Subcutaneous abdominal adipose tissue (tissue), 5 donors: ENCODE data around the gene SLC16A13.
A peak's percentile ranks its signal among the peaks of the same experiment; 100 is the strongest.
"Not testable (repeated sequence)": the region's sequence is repeated elsewhere in the genome, so short reads cannot be mapped to it uniquely, and the experiment has no call there.

Experiments
- H3K27ac ChIP-seq: one replicate; pipeline ENCODE4 v1.7.0; 2013; ENCODE audit warnings: low read depth, mild to moderate bottlenecking, inconsistent platforms, low read length, moderate library complexity
- H3K27me3 ChIP-seq, 5 donors: one replicate each; pipeline ENCODE4 v1.7.0; 2013; ENCODE audit warnings: low read length in 5 of 5, inconsistent platforms in 1 of 5; ENCODE audit not compliant: control insufficient read depth in 5 of 5, insufficient read depth in 4 of 5
- H3K36me3 ChIP-seq, 5 donors: one replicate each; pipeline ENCODE4 v1.7.0; 2013; ENCODE audit warnings: low read length in 5 of 5; ENCODE audit not compliant: control insufficient read depth in 5 of 5, insufficient read depth in 5 of 5
- H3K4me1 ChIP-seq, 5 donors: one replicate each; pipeline ENCODE4 v1.7.0; 2013; ENCODE audit warnings: low read length in 5 of 5, mild to moderate bottlenecking in 3 of 5, moderate library complexity in 1 of 5; ENCODE audit not compliant: control insufficient read depth in 5 of 5, insufficient read depth in 5 of 5
- H3K4me3 ChIP-seq, 5 donors: one replicate each; pipeline ENCODE4 v1.7.0; 2013; ENCODE audit warnings: low read length in 5 of 5, low read depth in 1 of 5
- H3K9ac ChIP-seq, 5 donors: one replicate each; pipeline ENCODE4 v1.7.0; 2013; ENCODE audit warnings: low read length in 5 of 5, mild to moderate bottlenecking in 4 of 5, moderate library complexity in 3 of 5
- H3K9me3 ChIP-seq, 5 donors: one replicate each; pipeline ENCODE4 v1.7.0; 2013; ENCODE audit warnings: low read length in 5 of 5; ENCODE audit not compliant: control insufficient read depth in 5 of 5
- donor health status: healthy.
- donor health status: healthy.
- donor health status: healthy.
- donor health status: healthy.
- donor health status: healthy.

SLC16A13 gene

DNA sequence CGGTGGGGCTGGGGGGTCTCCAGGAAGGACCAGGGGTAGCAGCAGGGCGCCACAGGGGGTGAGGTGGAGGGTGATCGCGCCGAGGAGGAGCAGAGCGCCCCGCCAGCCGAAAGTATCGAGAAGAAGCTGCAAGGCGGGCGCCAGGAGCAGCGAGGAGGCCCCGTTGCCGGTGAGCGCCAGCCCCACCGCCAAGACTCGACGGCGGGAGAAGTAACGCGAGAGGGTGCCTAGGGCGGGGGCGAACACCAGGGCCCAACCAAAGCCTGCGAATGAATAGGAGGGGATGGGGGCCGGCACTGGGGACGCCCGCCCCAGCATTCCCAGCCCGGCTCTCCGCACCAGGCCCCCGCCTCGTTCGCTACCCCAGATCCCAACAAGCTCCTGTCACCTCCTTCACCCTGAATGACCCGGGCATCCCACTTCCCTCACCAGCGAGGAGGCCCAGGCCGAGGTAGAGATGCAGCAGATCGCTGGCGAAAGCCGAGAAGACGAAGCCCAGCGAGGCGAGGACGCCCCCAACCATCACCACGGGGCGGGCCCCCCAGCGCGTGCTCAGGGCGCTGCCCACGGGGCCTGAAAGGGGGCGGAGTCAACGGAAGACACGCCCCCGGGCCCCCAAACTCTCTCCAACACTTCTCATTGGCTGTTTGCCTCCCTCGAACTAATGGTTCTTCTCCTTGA lies 6.8 kb downstream of the SLC16A13 start:
- Histone ChIP-seq H3K27ac (no peak overlapping the region), H3K4me3 (peak overlapping the region in 4 of 5 donors; percentile 50 to 62 (median 54)), H3K27me3 (peaks cover 14 to 29% (median 28%) of the 10 kb centered on the region in 5 donors), H3K36me3 (no peaks in the 10 kb centered on the region), H3K9me3 (no peaks in the 10 kb centered on the region), H3K4me1 (peaks cover 0 to 36% (median 28%) of the 10 kb centered on the region in 5 donors), H3K9ac (peak overlapping the region in 2 of 5 donors; percentile 47 to 65)

DNA sequence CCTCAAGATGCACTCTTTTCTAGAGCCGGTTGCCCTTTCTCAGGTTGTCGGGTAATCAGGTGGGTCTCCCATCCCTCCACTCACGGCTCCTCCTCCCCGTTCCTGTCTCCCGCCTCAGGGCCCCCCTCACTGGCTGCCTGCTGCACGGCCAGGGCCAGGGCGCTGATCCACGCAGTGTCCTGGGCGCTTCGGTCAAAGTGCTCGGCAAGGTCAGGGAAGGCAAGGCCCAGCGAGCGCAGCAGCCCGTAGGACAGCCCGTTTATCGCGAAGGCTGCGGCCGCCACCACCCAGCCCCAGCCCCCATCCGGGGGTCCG lies 7.3 kb downstream of the SLC16A13 start:
- Histone ChIP-seq H3K27ac (no peak overlapping the region), H3K4me3 (peak overlapping the region in 4 of 5 donors; percentile 50 to 62 (median 54)), H3K27me3 (peaks cover 14 to 32% (median 31%) of the 10 kb centered on the region in 5 donors), H3K4me1 (peaks cover 0 to 36% (median 28%) of the 10 kb centered on the region in 5 donors), H3K36me3 (no peaks in the 10 kb centered on the region), H3K9ac (peak overlapping the region in 3 of 5 donors; percentile 39 to 66 (median 65)), H3K9me3 (no peaks in the 10 kb centered on the region)

DNA sequence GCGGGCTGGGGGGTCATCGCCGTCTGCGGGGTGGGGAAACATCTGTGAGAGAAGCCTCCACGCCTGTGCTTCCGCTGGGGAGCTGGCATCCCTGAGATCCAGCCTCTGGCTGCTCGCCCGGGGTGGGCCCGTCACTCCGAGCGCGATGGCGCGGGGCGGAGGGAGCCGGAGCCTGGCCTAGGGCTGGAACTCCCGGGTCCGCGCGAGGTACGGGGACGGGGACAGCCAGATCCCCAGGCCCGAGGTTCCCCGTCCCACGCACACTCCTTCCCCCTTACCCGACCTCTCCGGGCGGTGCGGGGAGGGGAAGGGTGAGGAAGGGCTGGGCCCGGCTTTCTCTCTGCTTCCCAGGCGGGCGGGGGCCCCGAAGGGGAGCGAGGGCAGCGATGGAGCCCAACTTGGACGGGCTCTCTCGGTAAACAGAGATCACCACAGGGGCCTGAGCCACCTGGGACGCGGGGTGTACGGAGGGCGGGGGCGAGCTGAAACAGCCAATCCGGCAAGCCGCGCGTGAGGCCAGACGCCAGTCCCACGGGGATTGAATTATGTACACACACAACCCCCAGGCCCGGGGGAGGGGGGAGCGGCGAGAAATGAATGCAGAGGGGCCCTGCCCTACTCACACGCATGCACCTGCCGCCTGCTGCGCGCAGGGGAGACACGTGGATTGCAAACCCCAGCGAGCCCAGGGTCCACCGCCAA lies 7.8 kb downstream of the SLC16A13 start, which contains the start of gene SLC16A11:
Gene SLC16A11 (minus strand): TSS at position 596 of the 702 bp plus-strand sequence. CDS start 579 bp downstream, at position 17.
- H3K4me3 ChIP-seq: peak within 1 kb of the TSS in 4 of 5 donors; percentile 50 to 62 (median 54)
- H3K27me3 ChIP-seq: peaks cover 14 to 34% (median 31%) of the 10 kb centered on the region in 5 donors
- no peak within 1 kb of the TSS for H3K27ac ChIP-seq

DNA sequence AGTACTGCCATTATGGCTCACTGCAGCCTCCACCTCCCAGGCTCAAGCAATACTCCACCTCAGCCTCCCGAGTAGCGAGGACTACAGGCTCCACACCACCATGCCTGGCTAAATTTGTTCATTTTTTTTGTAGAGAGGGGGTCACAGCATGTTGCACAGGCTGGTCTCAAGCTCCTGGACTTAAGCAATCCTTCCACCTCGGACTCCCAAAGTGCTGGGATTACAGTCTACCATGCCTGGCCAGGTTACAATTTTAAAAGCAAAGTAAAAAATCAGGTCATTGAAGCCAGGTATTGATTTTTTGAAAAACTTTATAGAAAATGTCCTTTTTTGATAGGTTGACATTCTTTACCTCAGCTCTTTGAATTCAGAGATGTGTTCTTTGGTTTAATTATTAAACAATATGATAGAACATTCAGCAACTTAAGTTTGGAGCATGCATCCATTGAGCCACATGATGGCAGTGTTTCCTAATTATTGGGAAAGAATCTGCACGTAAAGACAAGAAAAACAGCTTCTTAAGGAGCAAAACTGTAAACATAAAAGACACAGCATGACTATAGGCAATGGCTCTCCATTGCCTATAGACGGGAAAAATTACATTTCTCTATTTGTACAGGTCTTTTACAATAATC lies 9.8 kb downstream of the SLC16A13 start:
- Histone ChIP-seq H3K4me1 (peaks cover 0 to 36% (median 28%) of the 10 kb centered on the region in 5 donors), H3K27ac (no peak overlapping the region), H3K36me3 (no peaks in the 10 kb centered on the region), H3K27me3 (peaks cover 23 to 41% (median 36%) of the 10 kb centered on the region in 5 donors), H3K9me3 (no peaks in the 10 kb centered on the region), H3K9ac (no peak overlapping the region), H3K4me3 (no peak overlapping the region)

More for the DNA sequence above, 7.8 kb downstream of the SLC16A13 start, which contains the start of gene SLC16A11:
- Histone ChIP-seq H3K9ac (peak within 1 kb of the TSS in 3 of 5 donors; percentile 39 to 66 (median 65)), H3K36me3 (no peaks in the 10 kb centered on the region), H3K4me1 (peaks cover 0 to 36% (median 28%) of the 10 kb centered on the region in 5 donors), H3K9me3 (no peaks in the 10 kb centered on the region)

DNA sequence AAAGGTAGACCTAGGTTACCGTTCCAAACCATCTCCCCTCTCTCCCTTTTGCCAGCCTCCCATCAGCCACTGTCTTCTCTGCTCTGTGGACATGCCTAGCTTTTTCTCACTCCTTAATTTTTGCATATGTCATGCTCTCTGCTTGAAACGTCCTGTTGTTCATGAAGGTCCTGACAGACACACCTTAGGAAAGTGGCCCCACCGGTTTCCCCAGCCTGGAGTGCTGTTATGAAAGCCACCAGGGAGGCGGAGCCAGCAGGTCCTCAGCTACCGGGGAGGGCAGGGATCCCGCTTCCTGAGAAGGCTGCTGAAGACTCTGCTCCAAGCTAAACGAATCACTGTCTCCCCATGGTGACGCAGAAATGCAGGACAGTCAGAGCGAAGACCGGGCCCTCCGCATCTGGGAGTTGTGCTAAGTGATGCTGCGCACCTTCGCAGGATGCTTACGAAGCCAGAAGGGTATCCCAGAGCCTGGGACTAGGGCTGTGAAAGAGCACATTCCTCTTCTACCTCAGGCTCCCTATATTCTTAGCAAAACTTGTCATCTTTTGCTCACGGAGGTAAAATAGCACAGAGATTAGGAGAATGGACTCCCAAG lies 10.4 kb downstream of the SLC16A13 start:
- Histone ChIP-seq H3K27me3 (peaks cover 23 to 44% (median 36%) of the 10 kb centered on the region in 5 donors), H3K4me1 (peaks cover 0 to 36% (median 28%) of the 10 kb centered on the region in 5 donors)

DNA sequence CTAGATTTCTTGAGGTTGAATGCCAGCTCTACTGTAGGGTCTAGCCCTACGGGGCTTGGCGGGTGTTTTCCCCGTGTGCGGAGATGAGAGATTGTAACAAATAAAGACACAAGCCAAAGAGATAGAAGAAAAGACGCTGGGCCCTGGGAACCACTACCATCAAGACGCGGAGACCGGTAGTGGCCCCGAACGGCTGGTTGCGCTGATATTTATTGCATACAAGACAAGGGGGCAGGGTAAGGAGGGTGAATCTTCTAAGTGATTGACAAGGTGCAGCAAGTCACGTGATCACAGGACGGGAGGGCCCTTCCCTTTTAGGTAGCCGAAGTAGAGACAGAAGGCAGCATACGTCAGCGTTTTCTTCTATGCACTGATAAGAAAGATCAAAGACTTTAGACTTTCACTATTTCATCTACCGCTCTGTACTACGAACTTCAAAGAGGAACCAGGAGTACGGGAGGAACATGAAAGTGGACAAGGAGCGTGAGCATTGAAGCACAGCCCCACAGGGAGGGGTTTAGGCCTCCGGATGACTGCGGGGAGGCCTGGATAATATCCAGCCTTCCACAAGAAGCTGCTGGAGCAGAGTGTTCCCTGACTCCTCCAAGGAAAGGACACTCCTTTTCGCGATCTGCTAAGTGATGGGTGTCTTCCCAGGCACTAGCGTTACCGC lies 11.0 kb downstream of the SLC16A13 start:
- Histone ChIP-seq H3K4me3 (peak overlapping the region in 2 of 5 donors; percentile 22 to 29), H3K27me3 (peaks cover 18 to 41% (median 35%) of the 10 kb centered on the region in 5 donors), H3K4me1 (peaks cover 0 to 36% (median 28%) of the 10 kb centered on the region in 5 donors)
- not testable (repeated sequence) for H3K9me3 ChIP-seq, H3K36me3 ChIP-seq, H3K27ac ChIP-seq, H3K9ac ChIP-seq

More for the DNA sequence above, 10.4 kb downstream of the SLC16A13 start:
- H3K4me3 ChIP-seq: no peak overlapping the region
- H3K9ac ChIP-seq: no peak overlapping the region
- H3K36me3 ChIP-seq: no peaks in the 10 kb centered on the region
- H3K27ac ChIP-seq: no peak overlapping the region
- no peaks in the 10 kb centered on the region for H3K9me3 ChIP-seq

DNA sequence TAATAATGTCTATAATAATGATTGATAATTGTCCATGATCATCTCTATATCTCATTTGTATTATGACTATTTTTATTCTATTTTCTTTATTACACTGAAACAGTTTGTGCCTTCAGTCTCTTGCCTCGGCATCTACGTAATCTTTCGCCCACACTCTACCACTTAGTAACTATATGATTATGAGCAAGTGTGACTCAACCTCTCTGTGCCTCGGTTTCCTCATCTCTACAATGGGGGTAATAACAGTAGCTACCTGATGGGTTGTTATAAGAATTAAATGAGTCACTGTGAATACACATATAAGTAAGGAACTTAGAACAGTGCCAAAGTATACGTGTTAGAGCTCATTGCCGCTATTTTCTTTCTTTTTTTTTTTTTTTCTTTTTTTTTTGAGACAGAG lies 11.8 kb downstream of the SLC16A13 start:
- no peak overlapping the region for H3K4me3 ChIP-seq
- no peaks in the 10 kb centered on the region for H3K36me3 ChIP-seq
- no peak overlapping the region for H3K27ac ChIP-seq
- H3K9me3 ChIP-seq: no peaks in the 10 kb centered on the region
- H3K4me1 ChIP-seq: peaks cover 0 to 34% (median 23%) of the 10 kb centered on the region in 5 donors
- H3K27me3 ChIP-seq: peaks cover 12 to 36% (median 30%) of the 10 kb centered on the region in 5 donors
- H3K9ac ChIP-seq: no peak overlapping the region

DNA sequence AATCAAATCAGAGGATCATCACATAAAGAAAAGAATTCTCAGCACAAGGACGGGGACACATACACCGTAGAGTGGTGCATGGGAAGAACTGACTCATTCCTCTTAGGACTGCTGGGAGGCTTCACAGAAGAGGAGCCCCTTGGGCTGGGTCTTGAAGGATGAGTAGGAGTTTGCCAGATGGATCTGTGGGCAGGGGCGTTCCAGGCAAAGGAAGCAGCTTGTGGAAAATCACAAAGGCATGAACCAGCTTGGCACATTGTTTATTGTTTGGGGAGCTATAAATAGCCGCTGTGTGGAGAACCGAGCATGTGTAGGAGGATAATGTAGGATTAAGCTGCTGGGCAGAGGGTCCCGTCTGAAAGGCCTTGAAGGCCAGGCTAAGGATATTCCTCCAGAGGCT lies 13.2 kb downstream of the SLC16A13 start:
- no peak overlapping the region for H3K9ac ChIP-seq
- no peak overlapping the region for H3K27ac ChIP-seq
- no peak overlapping the region for H3K4me3 ChIP-seq
- peaks cover 0 to 20% (median 9%) of the 10 kb centered on the region in 5 donors for H3K4me1 ChIP-seq
- no peaks in the 10 kb centered on the region for H3K9me3 ChIP-seq
- H3K36me3 ChIP-seq: no peaks in the 10 kb centered on the region
- peaks cover 4 to 22% (median 16%) of the 10 kb centered on the region in 5 donors for H3K27me3 ChIP-seq

DNA sequence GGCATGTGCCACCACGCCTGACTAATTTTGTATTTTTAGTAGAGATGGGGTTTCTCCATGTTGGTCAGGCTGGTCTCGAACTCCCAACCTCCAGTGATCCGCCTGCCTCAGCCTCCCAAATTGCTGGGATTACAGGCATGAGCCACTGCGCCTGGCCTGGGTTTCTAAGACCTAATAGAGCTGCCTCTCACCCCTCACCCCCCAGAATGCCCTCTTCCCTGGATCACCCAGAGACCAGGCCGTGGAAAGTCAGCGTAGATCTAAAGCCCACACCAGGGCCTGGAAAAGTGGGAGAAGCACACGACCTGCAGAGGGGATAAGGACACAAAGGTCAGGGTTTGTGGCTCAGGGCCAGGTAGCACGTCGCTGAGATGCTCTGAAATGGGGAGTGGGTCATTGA lies 14.8 kb downstream of the SLC16A13 start:
- H3K27ac ChIP-seq, H3K4me3 ChIP-seq, H3K9ac ChIP-seq, H3K9me3 ChIP-seq, H3K36me3 ChIP-seq: not testable (repeated sequence)
- Histone ChIP-seq H3K27me3 (peaks cover 4 to 20% (median 14%) of the 10 kb centered on the region in 5 donors), H3K4me1 (peaks cover 0 to 18% (median 6%) of the 10 kb centered on the region in 5 donors)
